GM23338 (cell line): ENCODE data around the gene MEF2D. TPM values are rescaled to one million over a fixed set of nuclear protein-coding genes. Genes with fewer than 3 reads are reported as not detected.

Source experiments
- ATAC-seq: fragments of 200-7000 bp; cut with Tn5 transposase; 3 replicates; pipeline ENCODE4 v1.9.1; 2020
- DNase-seq: peaks from one replicate; pipeline ENCODE4 v3.0.0-alpha.2; 2015; ENCODE audit warnings: low spot score
- H2AFZ ChIP-seq: fragments of 200-600 bp; sonication (generic); 2 replicates; pipeline ENCODE4 v1.8.0; 2016; ENCODE audit warnings: antibody characterized with exemption, mild to moderate bottlenecking, moderate library complexity
- H3F3A ChIP-seq: fragments of 200-600 bp; sonication (generic); replicated peaks from 2 replicates; pipeline ENCODE4 v1.8.0; 2017; ENCODE audit warnings: antibody characterized with exemption, mixed run types, low read depth
- H3K27ac ChIP-seq: fragments of 200-600 bp; sonication (generic); 2 replicates; pipeline ENCODE4 v1.6.1; 2016; ENCODE audit warnings: low read depth
- H3K27me3 ChIP-seq: fragments of 200-600 bp; sonication (generic); 2 replicates; pipeline ENCODE4 v1.8.0; 2016; ENCODE audit warnings: mild to moderate bottlenecking, mixed run types, moderate library complexity; ENCODE audit not compliant: insufficient read depth
- H3K36me3 ChIP-seq: fragments of 200-600 bp; sonication (generic); 2 replicates; pipeline ENCODE4 v1.8.0; 2016; ENCODE audit warnings: mild to moderate bottlenecking; ENCODE audit not compliant: insufficient read depth
- H3K4me1 ChIP-seq: fragments of 200-600 bp; sonication (generic); 2 replicates; pipeline ENCODE4 v1.8.0; 2016; ENCODE audit warnings: mild to moderate bottlenecking, moderate library complexity; ENCODE audit not compliant: insufficient read depth
- H3K4me2 ChIP-seq: fragments of 200-600 bp; sonication (generic); 2 replicates; pipeline ENCODE4 v1.7.1; 2017; ENCODE audit warnings: mixed run types
- H3K4me3 ChIP-seq: fragments of 200-600 bp; sonication (generic); 2 replicates; pipeline ENCODE4 v1.6.1; 2016; ENCODE audit warnings: mixed run types
- H3K79me2 ChIP-seq: fragments of 200-600 bp; sonication (generic); replicated peaks from 2 replicates; pipeline ENCODE4 v1.8.0; 2017; ENCODE audit warnings: mild to moderate bottlenecking; ENCODE audit not compliant: insufficient read depth
- H3K9me2 ChIP-seq: fragments of 200-600 bp; sonication (generic); 2 replicates; pipeline ENCODE4 v1.8.0; 2017; ENCODE audit not compliant: insufficient read depth
- H4K20me1 ChIP-seq: fragments of 200-600 bp; sonication (generic); replicated peaks from 2 replicates; pipeline ENCODE4 v1.8.0; 2017; ENCODE audit warnings: mild to moderate bottlenecking; ENCODE audit not compliant: insufficient read depth
- H3K27ac Mint-ChIP-seq: 2 replicates; pipeline ENCODE4 v1.8.0; 2020; ENCODE audit warnings: inconsistent platforms, mild to moderate bottlenecking, moderate library complexity, mixed read lengths
- H3K27me3 Mint-ChIP-seq: 3 replicates; pipeline ENCODE4 v1.8.0; 2022; ENCODE audit warnings: low read depth, mild to moderate bottlenecking, moderate library complexity, mixed read lengths, inconsistent platforms; ENCODE audit not compliant: insufficient read depth, poor library complexity
- H3K36me3 Mint-ChIP-seq: 3 replicates; pipeline ENCODE4 v1.8.0; 2021; ENCODE audit warnings: low read depth, mild to moderate bottlenecking, inconsistent platforms, moderate library complexity, mixed read lengths
- H3K4me1 Mint-ChIP-seq: 3 replicates; pipeline ENCODE4 v1.8.0; 2020; ENCODE audit warnings: mild to moderate bottlenecking, inconsistent platforms, mixed read lengths
- H3K4me3 Mint-ChIP-seq: 3 replicates; pipeline ENCODE4 v1.8.0; 2021; ENCODE audit warnings: moderate library complexity, mild to moderate bottlenecking, inconsistent platforms, mixed read lengths
- H3K9me3 Mint-ChIP-seq: 3 replicates; pipeline ENCODE4 v1.8.0; 2020; ENCODE audit warnings: moderate library complexity, mild to moderate bottlenecking, inconsistent platforms, mixed read lengths
- CREB1 ChIP-seq: fragments of 250-450 bp; sonication (Bioruptor Pico); IDR thresholded peaks from 2 replicates; pipeline ENCODE4 v1.5.0; 2020; ENCODE audit warnings: low read depth, mild to moderate bottlenecking, moderate library complexity
- EZH2 ChIP-seq: fragments of 200-600 bp; sonication (generic); IDR thresholded peaks from one replicate; pipeline ENCODE4 v1.8.0; 2017; ENCODE audit warnings: antibody characterized with exemption, mild to moderate bottlenecking, low read depth; ENCODE audit not compliant: unreplicated experiment
- JUNB ChIP-seq: IDR thresholded peaks from one replicate; pipeline ENCODE4 v1.6.1; 2016; ENCODE audit warnings: antibody characterized with exemption; ENCODE audit not compliant: unreplicated experiment
- NANOG ChIP-seq: IDR thresholded peaks from 2 replicates; pipeline ENCODE4 v1.6.1; 2016; ENCODE audit warnings: antibody characterized with exemption, borderline replicate concordance
- POLR2AphosphoS5 ChIP-seq: IDR thresholded peaks from 2 replicates; pipeline ENCODE4 v1.6.1; 2016; ENCODE audit warnings: antibody characterized with exemption, low read depth
- ZNF331 ChIP-seq: fragments of 250-450 bp; sonication (Bioruptor Pico); IDR thresholded peaks from 2 replicates; pipeline ENCODE4 v1.5.0; 2020; ENCODE audit warnings: low read depth, mild to moderate bottlenecking, moderate library complexity
- polyA plus RNA-seq: library from polyadenylated mRNA; unstranded; fragments of >200 nt; fragmentation: Nextera tagmentation; extraction: Ambion mirVana; gene quantifications from 2 replicates; pipeline ENCODE4 v1.2.1, GENCODE V29; 2016
- total RNA-seq: library from RNA; depleted of rRNA; stranded (reverse); fragments of >200 nt; shearing (Covaris generic); gene quantifications from 2 replicates; pipeline ENCODE4 v1.2.3, GENCODE V29; 2014
- TF ChIP-seq, protein P1 (sequence below), 2 experiments: fragments of 200-600 bp in 1 of 2; sonication (generic) in 1 of 2; conservative IDR thresholded peaks; 2 replicates each; pipeline versions ENCODE4 v1.5.1 to v1.6.1; 2016 to 2017; ENCODE audit warnings: antibody characterized with exemption in 2 of 2, low read depth in 2 of 2, mild to moderate bottlenecking in 2 of 2, moderate library complexity in 1 of 2
- TF ChIP-seq, protein P2 (sequence below): IDR thresholded peaks from 2 replicates; pipeline ENCODE4 v1.6.1; 2016; ENCODE audit warnings: antibody characterized with exemption
- TF ChIP-seq, protein P3 (sequence below): IDR thresholded peaks from one replicate; pipeline ENCODE4 v1.6.1; 2018; ENCODE audit warnings: antibody characterized with exemption; ENCODE audit not compliant: unreplicated experiment

Gene MEF2D
- total and polyA plus RNA-seq, 2 experiments from 2014 or later, result 10.6 to 15.5 TPM

DNA sequence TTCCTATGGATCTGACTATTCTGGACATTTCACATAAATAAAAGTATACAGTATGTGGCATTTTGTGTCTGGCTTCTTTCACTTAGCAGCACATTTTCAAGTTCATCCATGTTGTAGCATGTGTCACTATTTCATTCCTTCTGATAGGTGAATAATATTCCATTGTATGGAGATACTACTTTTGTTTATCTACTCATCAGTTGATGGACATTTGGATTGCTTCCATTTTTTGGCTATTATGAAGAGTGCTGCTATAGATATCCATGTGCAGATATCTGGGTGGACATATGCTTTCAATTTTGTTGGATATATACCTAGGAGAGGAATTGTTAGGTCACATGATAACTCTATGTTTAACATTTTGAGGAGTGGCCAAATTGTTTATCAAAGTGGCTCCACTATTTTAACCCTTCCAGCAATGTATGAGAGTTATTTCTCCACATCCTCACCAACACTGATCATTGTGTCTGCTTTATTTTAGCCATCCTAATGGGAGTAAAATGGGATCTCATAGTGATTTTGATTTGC lies 21.9 kb upstream of the MEF2D start (continued):
- TF ChIP-seq, protein P1, sequence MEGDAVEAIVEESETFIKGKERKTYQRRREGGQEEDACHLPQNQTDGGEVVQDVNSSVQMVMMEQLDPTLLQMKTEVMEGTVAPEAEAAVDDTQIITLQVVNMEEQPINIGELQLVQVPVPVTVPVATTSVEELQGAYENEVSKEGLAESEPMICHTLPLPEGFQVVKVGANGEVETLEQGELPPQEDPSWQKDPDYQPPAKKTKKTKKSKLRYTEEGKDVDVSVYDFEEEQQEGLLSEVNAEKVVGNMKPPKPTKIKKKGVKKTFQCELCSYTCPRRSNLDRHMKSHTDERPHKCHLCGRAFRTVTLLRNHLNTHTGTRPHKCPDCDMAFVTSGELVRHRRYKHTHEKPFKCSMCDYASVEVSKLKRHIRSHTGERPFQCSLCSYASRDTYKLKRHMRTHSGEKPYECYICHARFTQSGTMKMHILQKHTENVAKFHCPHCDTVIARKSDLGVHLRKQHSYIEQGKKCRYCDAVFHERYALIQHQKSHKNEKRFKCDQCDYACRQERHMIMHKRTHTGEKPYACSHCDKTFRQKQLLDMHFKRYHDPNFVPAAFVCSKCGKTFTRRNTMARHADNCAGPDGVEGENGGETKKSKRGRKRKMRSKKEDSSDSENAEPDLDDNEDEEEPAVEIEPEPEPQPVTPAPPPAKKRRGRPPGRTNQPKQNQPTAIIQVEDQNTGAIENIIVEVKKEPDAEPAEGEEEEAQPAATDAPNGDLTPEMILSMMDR (conservative IDR thresholded peaks at IDR 0.05; ENCODE audit: low read depth in 2 of 2), result no peak
- TF ChIP-seq POLR2AphosphoS5 (no peak), EZH2 (no peak), JUNB (no peak), CREB1 (no peak), ZNF331 (no peak), NANOG (no peak)
- TF ChIP-seq, protein P2, sequence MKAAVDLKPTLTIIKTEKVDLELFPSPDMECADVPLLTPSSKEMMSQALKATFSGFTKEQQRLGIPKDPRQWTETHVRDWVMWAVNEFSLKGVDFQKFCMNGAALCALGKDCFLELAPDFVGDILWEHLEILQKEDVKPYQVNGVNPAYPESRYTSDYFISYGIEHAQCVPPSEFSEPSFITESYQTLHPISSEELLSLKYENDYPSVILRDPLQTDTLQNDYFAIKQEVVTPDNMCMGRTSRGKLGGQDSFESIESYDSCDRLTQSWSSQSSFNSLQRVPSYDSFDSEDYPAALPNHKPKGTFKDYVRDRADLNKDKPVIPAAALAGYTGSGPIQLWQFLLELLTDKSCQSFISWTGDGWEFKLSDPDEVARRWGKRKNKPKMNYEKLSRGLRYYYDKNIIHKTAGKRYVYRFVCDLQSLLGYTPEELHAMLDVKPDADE, result no peak
- TF ChIP-seq, protein P3, sequence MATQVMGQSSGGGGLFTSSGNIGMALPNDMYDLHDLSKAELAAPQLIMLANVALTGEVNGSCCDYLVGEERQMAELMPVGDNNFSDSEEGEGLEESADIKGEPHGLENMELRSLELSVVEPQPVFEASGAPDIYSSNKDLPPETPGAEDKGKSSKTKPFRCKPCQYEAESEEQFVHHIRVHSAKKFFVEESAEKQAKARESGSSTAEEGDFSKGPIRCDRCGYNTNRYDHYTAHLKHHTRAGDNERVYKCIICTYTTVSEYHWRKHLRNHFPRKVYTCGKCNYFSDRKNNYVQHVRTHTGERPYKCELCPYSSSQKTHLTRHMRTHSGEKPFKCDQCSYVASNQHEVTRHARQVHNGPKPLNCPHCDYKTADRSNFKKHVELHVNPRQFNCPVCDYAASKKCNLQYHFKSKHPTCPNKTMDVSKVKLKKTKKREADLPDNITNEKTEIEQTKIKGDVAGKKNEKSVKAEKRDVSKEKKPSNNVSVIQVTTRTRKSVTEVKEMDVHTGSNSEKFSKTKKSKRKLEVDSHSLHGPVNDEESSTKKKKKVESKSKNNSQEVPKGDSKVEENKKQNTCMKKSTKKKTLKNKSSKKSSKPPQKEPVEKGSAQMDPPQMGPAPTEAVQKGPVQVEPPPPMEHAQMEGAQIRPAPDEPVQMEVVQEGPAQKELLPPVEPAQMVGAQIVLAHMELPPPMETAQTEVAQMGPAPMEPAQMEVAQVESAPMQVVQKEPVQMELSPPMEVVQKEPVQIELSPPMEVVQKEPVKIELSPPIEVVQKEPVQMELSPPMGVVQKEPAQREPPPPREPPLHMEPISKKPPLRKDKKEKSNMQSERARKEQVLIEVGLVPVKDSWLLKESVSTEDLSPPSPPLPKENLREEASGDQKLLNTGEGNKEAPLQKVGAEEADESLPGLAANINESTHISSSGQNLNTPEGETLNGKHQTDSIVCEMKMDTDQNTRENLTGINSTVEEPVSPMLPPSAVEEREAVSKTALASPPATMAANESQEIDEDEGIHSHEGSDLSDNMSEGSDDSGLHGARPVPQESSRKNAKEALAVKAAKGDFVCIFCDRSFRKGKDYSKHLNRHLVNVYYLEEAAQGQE, result no peak

DNA sequence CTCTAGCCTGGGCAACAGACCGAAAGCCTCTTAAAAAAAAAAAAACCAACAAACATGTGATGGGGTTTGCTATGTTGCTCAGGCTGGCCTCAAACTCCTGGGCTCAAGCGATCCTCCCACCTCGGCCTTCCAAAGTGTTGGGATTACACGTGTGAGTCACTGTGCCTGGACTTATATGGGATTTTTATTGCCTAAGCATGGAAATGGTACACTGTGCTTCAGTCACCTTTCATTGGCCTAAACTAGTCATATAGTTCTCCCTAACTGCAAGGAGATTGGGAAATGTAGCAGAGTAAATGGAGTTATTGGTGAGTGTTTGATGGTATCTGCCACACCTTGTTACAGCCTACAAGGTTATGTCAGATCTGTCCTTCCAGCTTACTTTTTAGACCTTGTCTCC lies 17.2 kb upstream of the MEF2D start:
- no peak for TF ChIP-seq POLR2AphosphoS5
- no peak for ATAC-seq

More for the DNA sequence above, 17.2 kb upstream of the MEF2D start:
- Histone ChIP-seq H3K79me2 (no peaks in the 10 kb centered on the region), H2AFZ (no peak overlapping the region), H3K36me3 (no peaks in the 10 kb centered on the region), H3K4me1 (no peaks in the 10 kb centered on the region), H3F3A (no peaks in the 10 kb centered on the region), H3K27ac (no peak overlapping the region), H3K4me3 (no peak overlapping the region), H4K20me1 (no peaks in the 10 kb centered on the region), H3K9me2 (no peaks in the 10 kb centered on the region), H3K4me2 (no peak overlapping the region), H3K27me3 (no peaks in the 10 kb centered on the region)
- DNase-seq, result no peak
- Mint-ChIP-seq H3K27me3 (peaks cover 2% of the 10 kb centered on the region), H3K4me3 (no peak overlapping the region), H3K9me3 (no peaks in the 10 kb centered on the region), H3K27ac (no peak overlapping the region), H3K36me3 (no peaks in the 10 kb centered on the region), H3K4me1 (no peaks in the 10 kb centered on the region)
